HG03565 (cell line): Measurements from ENCODE around the gene ZNF792.
"Not testable (repeated sequence)": the region's sequence is repeated elsewhere in the genome, so short reads cannot be mapped to it uniquely, and the experiment has no call there.

Source experiments
- ATAC-seq: cut with Tn5 transposase; IDR thresholded peaks from one replicate; pipeline ENCODE4 v1.9.1; 2021; ENCODE audit warnings: mild to moderate bottlenecking, moderate library complexity; ENCODE audit not compliant: unreplicated experiment

The ZNF792 gene

DNA sequence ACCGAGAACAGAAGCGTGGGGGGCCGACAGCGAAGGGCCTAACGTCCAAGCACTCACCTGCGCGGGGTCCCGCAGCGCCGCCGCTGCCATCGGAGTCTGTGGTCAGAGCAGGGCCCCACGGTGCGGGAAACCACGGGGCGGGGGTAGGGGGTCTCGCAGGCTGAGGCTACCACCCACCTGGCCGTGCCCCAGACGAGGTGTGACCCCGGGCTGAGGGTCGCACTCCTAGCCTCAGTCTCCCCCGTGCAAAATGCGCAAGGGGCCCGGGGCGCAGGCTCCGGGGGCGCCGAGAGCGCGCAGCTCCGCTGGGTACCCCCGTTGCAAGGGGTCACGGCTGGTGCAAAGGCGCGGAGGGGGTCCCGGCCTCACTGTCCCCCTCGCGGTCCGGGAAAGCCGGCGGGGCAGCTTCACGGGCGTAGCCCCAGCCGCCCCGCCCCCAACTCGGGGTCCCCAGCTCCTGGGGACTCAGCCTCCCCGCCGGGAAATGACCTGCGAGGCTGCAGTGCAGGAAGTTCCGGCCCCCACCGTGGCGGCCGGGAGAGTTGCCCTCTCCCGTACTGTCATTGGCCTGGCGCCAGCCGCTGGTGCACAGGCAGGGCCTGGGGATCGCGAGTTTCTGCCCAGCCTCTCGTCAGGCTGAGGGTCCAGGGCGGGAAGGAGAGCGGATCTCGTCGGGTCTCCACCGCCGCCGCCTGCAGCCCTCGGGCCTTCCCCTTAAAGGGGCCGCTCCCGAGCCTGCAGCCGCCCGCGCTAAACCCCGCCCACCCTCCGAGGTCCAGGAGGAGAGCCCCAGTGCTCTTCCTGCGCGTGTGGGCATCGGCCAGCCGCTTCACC lies at the start of gene ZNF792:
ZNF792 (minus strand) TSS at position 657 of the 834 bp plus-strand sequence; CDS start at position 90, 567 bp downstream.
- no peak for ATAC-seq

GRCh38 chr19:35013041-35013819 lies 49.2 kb upstream of the ZNF792 start:
- no peak for ATAC-seq

- ATAC-seq: no peak
Measured at GRCh38 chr19:35011737-35012682, 48.0 kb upstream of the ZNF792 start.

DNA sequence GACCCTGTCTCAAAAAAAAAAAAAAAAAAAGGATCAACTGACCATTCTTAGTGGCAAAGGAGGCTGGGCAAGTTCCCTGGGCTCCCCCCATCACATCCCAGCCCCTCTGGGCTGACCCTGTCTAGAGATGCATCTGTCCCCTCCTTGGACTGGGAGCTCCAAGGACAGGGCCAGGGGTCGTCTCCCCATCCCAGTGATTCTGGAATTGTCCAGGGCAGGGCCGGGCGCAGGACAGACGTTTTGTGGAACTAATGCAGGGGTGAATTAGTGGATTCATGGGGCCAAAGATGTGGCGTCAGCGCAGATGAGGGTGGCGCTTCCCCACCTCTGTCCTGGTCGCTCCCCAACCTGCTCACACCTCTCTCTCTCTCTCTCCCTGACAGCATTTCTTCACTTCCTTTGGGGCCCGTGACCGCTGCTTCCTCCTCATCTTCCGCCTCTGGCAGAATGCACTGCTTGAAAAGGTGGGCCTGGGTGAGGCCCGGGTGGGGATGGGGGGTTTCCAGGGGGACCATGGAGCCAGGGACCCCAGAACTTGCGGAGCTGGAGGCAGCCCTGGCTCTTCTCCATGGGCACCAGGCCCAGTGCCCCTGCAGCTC lies 47.2 kb upstream of the ZNF792 start:
- ATAC-seq: no peak

- ATAC-seq: no peak
Measured at GRCh38 chr19:35009424-35010415, 45.7 kb upstream of the ZNF792 start.

GRCh38 chr19:35008891-35009341 lies 44.9 kb upstream of the ZNF792 start:
- no peak for ATAC-seq

- ATAC-seq: not testable (repeated sequence)
Measured at GRCh38 chr19:35007427-35007826, 43.4 kb upstream of the ZNF792 start.

GRCh38 chr19:35006999-35007365 lies 43.0 kb upstream of the ZNF792 start:
- no peak for ATAC-seq

DNA sequence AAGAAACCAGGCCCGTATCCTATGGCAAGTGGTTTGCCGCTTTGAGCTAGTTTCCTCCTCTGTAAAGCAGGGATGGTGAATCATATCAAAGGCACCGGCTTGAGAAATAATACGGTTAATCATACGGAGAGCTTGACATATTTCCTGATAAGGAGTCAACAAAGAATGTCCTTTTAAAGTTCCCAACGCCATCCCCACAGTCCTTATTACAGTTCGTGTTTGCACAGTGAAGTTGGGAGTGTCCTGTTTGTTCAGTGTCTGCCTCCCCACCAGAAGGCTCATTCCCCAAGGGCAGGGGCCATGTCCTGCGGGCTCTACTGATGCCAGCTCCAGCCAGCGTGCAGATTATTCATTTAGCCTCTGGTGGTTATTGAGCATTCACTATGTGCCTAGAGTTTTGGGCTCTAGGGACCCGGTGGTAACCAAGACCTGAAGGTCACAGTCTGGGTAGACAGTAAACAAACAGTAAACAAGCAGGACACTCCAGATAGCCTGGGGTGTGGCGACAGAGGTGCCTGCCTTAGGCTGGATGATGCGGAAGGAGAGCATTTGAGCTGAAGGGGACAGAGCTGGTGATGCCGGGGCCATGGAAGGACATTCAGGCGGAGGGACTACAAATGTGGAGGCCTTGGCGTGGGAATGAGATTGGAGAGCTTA lies 42.4 kb upstream of the ZNF792 start:
- ATAC-seq: no peak

GRCh38 chr19:35006007-35006341 lies 41.9 kb upstream of the ZNF792 start:
- not testable (repeated sequence) for ATAC-seq

- ATAC-seq: no peak
Measured at GRCh38 chr19:35005256-35005977, 41.4 kb upstream of the ZNF792 start.

DNA sequence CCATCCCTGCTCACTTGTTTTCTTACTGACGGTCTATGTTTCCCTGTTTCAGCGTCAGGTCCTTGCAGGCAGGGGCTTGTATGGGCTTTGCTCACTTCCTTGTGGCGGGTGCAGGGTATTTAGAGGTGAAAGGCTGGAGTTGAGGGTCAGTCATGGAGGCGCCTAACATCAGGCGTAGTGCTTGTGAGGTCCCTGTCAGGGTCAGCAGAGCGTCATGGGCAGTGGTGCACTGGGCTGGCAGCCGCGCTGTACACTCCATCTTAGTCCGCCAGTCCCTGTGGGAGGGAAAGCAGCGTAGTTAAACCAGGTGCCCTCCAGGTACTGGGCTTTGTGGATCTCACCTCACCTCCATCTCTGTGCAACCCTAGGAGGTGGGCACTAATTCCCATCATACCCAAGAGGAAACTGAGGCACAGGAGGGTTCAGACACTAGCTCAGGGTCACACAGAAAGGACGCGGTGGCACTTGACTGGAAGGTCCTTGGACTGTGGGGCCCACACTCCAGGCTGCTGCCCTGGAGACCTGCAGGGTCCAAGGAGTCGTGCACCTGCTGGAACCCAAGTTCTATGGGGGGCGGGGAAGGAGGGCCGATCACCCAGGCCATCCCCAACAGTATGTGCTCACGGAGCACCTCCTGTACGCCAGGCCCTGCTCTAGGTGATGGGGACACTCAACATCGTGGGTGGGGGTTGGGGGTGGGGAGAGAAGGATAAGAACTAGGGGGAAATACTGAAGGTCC lies 40.7 kb upstream of the ZNF792 start:
- no peak for ATAC-seq

GRCh38 chr19:35002037-35002535 lies 38.1 kb upstream of the ZNF792 start:
- no peak for ATAC-seq

DNA sequence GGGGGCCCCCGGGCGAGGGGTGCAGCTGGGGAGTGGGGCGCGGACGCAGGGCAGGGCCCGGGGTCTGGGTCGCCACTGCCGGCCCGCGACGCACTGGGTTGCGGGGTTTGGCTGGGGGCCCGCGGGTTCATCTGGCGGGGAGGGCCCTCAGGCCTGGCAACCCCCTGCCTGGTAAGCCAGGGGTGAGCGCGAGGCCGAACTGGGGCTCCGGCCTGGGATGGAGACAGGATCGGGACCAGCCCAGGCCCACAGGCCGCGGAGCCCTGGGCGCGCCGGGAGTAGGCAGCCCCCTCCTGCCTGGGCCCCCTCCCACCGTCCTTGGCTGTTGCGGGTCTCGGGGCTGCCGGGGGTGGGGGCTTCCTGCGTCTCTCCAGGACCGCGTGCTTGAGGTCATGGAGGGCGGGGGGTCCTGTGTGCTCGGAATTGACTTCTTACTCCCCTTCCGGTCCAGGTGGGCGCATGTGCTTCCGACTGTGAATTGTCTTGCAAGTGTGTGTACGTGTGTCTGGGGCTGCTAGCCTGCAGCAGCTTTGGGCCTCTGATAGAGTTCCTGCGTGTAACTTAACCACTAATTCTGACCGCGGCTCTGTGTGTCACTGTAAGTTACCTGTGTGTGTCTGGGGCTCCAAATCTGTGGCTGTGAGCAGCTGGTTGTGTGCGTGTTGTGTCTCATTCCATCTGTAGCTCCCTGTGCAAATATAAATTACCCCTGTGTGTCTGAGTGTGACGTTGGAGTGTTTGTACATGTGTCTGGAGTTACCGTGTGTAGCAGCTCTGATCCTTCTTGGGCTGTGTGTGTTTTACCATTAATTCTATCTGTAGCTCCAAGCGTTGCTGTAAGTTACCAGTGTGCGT lies 36.8 kb upstream of the ZNF792 start:
- no peak for ATAC-seq

DNA sequence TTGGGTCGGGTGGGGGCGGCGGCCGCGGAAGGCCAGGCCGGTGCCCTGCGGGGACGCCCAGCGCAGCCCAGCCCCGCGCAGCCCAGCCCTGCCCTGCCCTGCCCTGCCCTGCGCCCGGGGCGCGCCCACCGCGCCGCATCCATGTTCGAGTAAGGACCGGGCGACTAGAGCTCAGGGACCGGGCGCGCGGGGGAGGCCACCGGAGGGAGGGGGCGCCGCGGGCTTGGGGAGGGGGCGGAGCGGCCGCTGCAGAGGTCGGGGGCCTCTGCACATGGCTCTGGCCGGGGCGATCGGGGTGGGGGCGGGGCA lies 36.3 kb upstream of the ZNF792 start:
- no peak for ATAC-seq

GRCh38 chr19:34999498-35000337 lies 35.7 kb upstream of the ZNF792 start, which contains the start of gene GRAMD1A:
Gene GRAMD1A, plus strand, starts transcription at chr19:35000323. Its CDS starts 156 bp downstream, at chr19:35000479.
- no peak for ATAC-seq
